Left renal cortex interstitium (tissue), 4 donors: ENCODE data around the gene RPS27A. TPM values are rescaled to one million over a fixed set of nuclear protein-coding genes. Genes with fewer than 3 reads are reported as not detected.

ENCODE experiments used
- polyA plus RNA-seq, 4 donors: library from polyadenylated mRNA; unstranded; fragments of 120-200 nt; gene quantifications; one replicate each; pipeline ENCODE4 v1.2.1, GENCODE V29; 2013; ENCODE audit not compliant: insufficient read length in 4 of 4

The RPS27A gene
- polyA plus RNA-seq, 4 donors = 1,497 to 2,336 (median 1,812) TPM

Other genes starting within 250 kb of the RPS27A start
- gene RTN4, start 182.2 kb upstream of the RPS27A start, polyA plus RNA-seq = 100 to 1,000 TPM; 293 to 406 (median 341) TPM
- gene CLHC1, start 395 bp upstream of the RPS27A start, polyA plus RNA-seq = 10 to 100 TPM; 14.5 to 42.5 (median 27.2) TPM
- gene MTIF2, start 36.5 kb downstream of the RPS27A start, polyA plus RNA-seq = 10 to 100 TPM; 36.0 to 45.6 (median 42.7) TPM
- gene CCDC88A, start 187.2 kb downstream of the RPS27A start, polyA plus RNA-seq = 10 to 100 TPM; 50.0 to 89.2 (median 64.6) TPM